Activated CD4-positive, CD25-positive, alpha-beta regulatory T cell treated with anti-CD3 and anti-CD28 coated beads, Interleukin-2, amount 50 U/mL, for 24 hours (primary cell): ENCODE results near the gene POMT1.

ENCODE experiments used
- ATAC-seq, 2 donors: fragments of 150-1000 bp; cut with Tn5 transposase; one replicate each; pipeline ENCODE4 v1.10.0; 2021; ENCODE audit warnings: mild to moderate bottlenecking in 1 of 2, moderate library complexity in 1 of 2

The POMT1 gene

DNA sequence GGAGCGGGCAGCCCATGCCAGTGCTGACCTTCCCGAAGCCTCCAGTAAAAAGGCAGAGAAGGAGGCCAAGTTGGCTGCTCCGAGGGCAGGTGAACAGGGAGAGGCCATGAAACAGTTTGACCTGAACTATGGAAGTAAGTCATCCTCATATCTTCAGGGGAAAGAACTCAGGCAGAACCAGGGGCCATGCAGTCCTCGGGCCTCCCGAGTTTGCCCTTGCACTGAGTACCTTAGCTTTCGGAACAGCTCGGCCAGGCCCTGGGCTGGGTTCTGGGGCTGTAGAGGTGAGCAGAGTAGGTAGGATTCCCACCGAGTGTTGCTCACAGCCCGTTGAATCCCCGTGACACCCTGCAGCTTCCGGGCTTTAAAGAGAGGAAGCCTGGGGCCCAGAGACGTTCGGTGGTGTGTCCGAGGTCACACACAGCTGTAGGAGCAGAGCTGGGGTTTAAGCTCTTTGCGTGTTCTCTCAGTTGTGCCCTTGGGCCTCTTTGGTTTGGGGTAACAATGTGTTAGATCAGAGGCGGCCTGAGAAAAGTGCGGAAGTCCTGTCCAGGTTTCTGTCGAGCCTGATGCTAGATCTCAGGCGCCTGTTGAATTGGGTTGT is 24.8 kb upstream of the POMT1 start:
- no peak for ATAC-seq

DNA sequence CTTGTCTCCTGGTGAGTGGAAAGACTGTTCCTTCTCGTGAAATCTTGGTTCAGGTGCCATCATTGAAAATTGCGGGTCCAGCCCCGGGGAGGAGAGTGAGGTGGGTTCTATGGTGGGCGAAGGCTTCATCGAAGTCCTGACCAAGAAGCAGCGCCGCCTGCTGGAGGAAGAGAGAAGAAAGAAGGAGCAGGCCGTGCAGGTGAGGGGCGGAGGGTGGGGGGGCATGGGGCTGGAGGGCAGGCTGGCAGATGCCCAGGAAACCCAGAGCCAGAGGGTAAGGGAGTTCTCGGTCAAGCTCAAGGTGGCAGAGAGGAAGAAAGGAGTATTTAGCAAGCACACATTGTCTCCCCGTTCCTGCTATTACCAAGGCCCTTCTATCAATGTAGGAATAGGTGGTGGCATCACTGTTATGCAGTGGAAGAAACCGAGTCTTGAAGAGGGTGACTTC is 24.3 kb upstream of the POMT1 start:
- ATAC-seq: peak; percentile 26 to 35

DNA sequence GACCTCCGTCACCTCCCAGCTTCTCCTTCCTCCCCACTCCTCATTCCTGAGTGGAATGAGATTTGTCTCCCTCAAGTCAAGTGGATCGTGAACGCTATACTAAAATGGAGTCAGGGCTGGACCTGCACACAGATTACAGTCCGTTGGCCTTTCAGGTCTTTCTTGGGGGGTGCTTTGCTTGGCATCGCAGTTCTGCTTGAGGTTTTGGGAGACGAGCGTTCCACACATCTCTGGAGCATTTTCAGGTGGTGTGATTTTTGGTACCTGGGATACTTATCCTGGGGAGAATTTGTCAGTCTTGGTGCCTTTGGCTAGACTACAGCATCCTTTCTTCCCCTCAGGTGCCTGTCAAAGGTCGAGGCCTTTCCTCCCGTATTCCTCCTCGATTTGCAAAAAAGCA is 23.8 kb upstream of the POMT1 start:
- no peak for ATAC-seq

DNA sequence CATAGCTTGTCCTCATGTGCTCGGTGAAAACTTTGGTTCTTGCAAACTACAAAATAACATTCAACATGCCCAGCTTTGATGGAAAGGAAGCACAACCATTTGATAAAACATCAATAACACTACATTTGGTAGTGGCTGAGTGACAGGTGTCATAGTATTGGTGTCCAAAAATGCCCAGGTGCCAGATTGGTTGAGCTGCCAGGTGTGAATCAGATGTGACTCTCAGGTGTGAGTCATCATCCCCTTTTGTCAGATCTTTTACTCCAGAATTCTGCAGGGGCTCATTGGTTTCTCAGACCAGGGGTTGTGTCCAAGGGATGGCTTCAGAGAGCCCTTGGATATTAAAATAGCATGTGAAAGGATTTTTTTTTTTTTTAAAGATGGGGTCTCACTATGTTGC is 22.5 kb upstream of the POMT1 start:
- ATAC-seq: peak in 1 of 2 donors; percentile 58

DNA sequence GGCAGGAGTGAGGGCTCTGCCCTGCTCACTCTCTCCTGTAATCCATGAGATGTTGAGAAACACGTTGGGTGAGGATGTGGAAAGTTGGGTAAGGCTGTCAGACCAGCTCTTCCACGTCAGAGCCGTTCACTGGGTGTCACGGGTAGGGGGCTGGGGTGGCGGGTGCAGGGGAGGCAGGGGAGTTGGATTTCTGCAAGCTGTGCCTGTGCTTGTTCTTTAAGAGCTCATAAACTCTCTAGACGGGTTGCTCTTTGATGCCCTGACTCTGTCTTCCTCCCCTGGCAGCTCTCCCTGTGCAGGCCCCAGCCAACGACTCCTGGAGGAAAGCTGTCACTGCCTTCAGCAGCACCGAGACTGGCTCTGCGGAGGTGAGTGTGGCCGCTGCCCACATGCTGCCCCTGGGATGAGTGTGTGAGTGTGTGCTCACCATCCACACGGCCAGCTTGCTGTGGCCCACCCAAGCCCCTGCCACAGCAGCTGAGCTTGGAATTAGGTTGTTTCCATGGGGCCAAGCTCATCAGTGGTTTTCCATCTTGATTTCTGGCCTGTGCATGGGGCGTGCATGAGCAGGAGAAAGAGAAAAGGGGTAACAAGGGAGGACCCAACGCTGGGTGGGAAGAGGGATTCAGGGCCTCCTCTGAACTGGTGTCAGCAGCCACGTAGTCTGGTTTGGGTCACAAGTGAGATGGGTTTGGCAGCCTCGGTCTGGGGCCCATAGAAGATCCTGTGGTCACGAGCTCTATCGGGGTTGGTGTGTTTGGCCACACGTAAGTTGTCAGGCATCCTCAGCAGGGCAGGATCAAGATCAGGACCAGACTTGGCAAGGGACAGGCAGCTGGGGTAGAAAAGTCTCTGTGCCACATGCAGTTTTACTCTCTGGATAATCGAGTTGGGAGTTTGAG is 21.0 kb upstream of the POMT1 start:
- ATAC-seq: no peak

DNA sequence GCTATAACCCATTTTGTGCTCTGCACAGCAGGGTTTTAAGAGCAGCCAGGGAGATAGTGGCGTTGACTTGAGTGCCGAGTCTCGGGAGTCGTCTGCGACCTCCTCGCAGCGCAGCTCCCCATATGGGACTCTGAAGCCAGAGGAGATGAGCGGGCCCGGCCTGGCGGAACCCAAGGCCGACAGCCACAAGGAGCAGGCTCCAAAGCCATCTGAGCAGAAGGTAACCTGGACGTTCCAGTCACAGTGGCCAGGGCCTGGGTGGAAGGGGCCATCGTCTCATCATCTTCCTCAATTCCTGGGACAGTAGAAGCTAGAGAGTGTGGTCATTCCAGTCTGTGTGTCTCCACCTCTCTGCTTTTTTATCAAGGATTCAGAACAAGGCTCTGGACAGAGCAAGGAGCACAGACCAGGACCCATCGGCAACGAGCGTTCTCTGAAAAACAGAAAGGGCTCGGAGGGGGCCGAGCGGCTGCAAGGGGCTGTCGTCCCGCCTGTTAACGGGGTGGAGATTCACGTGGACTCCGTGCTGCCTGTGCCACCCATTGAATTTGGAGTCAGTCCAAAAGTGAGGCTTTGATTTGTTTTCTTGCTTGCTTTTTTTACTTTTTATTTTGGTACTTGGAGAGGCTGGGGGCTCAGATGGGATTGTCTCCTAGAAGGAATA is 20.2 kb upstream of the POMT1 start:
- no peak for ATAC-seq

DNA sequence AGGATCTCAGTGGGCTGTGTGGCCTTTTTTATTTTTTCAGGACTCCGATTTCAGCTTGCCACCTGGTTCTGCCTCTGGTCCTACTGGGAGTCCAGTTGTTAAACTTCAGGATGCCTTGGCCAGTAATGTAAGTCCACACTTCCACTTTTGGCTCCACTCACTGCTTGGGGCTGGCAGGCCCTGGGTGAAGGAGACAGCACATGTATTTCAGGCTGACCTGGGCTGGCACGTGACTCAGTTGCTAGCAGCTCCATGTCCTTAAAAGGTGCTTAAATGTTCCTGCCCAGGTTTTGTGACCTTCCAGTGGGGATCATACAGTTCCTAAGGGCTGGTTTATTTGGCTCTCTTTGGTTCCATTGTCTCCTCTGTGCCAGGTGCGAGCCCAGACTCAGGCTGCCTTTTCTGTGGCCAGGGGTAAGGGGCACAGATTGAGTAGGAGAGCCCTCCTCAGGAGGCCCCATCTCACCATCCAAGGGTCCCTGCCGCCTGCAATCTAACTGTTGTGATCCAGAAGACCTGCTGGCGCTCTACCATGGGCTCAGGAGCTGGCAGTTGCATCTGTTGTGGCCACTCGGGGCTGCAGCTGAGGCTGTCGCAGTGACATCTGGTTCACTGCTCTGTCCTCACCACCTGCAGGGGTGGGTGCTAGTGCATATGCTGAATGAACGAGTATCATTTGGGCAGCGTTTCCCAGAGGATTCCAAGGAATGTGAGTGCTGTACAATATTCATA is 19.2 kb upstream of the POMT1 start:
- no peak for ATAC-seq

DNA sequence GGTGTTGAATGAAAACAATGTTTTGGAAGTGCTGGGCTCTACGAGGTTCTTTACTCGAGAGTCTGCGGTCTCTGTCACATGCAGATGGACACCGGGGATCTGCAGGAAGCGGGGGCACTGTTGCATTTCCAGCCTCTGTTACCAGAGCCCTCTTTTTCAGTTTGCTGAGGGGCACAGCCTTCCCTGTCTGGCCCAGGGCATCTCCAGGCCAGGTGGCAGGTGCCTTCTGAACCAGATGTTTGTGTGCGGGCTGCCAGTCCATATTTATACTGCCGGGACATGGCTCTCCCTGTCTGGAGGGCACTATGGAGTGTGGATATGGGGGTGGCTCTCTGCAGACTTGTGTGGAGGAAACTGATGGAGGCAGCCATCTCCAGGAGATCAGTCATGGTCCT is 18.7 kb upstream of the POMT1 start:
- no peak for ATAC-seq

DNA sequence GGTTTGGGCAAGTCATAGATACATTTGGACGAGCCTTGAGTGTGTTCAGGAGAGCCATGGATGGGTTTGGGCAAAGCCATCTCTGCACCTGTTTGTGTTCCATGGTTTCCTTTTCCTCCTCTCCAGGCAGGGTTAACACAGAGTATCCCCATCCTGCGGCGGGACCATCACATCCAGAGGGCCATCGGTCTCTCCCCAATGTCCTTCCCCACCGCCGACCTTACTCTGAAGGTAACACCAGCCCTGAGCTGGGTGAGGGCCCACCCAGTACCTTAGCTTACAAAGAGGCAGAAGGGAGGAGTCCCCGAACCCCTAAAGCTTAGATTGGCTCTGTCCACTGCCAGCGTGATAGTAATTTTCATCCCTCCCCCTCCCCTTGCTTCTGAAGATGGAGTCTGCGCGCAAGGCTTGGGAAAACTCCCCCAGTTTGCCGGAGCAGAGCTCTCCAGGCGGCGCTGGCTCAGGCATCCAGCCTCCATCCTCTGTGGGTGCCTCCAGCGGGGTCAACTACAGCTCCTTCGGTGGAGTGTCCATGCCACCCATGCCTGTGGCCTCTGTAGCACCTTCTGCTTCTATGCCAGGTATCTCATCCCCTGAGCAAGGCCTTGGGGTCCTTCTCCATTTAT is 18.0 kb upstream of the POMT1 start:
- ATAC-seq: no peak

DNA sequence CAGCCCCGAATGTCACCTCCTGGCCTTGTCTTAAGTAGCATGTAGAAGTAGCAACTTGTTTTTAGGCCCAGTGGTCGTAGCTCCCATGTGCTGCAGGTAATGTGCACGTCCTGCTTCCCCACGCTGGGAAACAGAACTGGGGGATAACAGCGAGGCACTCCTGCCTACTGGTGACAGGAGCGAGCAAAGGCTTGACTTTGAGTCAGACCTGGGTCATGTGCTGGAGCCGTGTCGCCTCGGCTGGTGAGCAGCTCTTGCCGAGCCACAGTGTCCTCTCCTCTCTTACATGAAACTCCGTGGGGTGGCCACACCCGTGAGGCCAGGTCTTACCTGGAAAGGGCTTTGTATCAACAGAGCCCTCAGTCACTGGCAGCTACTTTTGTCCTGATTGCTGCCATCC is 17.5 kb upstream of the POMT1 start:
- ATAC-seq: no peak

DNA sequence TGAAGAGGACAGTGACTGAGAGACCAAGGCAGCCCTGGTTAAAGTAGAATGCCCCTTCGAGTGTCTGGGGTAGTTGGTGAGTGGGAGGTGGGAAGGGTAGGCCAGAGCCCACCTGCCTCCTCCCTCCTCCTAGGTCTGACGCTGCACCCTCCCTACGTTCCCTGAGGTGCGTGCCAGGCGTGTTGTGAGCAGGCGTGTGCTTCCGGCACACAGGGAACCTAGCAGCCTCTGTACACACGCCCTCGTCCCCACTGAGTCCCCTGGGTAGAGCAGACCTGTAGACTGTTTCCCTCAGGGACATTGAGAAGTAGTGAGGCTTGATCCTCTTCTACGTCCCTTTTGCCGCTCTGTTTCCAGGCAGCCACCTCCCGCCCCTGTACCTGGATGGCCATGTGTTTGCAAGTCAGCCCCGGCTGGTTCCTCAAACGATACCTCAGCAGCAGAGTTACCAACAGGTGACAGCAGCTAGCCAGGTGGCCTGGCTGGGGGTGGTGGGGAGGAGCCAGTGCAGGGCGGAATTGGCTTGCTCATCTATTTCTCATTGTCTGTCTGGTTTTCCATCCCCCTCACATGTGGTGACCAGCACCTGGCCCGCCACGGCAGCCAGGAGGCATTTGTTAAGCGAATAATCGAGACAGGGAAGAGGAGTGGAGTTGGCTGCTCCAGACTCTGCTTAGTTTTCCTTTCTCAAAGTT is 16.8 kb upstream of the POMT1 start:
- ATAC-seq: no peak

DNA sequence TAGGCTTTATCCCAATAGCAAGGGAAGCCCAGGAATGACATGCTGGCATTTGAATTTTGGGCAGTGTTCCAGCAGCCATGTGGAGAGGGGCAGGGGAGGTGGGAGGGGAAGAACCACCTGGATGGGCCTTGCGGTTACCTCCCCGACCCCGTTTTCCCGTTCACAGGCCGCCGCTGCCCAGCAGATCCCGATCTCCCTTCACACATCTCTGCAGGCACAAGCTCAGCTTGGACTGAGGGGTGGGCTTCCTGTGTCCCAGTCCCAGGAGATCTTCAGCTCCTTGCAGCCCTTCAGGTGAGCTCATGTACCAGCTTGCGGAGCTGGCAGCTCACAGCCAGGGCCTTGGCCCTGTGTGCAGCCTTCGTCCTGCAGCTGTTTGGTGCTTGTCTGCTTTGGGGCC is 15.7 kb upstream of the POMT1 start:
- ATAC-seq: no peak

DNA sequence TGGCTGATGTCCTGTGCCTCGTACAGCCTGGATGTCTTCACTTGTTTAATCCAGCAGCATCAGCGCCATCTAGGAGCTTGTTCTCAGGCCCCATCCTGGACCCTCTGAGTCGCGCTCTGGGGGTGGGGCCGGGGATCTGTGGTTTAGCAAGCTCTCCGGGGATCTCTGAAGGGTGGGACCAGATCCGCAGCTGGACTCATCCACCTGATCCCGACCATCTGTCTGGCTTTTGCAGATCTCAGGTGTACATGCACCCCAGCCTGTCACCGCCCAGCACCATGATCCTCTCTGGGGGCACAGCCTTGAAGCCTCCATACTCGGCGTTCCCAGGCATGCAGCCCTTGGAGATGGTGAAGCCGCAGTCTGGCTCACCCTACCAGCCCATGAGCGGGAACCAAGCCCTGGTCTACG is 15.1 kb upstream of the POMT1 start:
- no peak for ATAC-seq

DNA sequence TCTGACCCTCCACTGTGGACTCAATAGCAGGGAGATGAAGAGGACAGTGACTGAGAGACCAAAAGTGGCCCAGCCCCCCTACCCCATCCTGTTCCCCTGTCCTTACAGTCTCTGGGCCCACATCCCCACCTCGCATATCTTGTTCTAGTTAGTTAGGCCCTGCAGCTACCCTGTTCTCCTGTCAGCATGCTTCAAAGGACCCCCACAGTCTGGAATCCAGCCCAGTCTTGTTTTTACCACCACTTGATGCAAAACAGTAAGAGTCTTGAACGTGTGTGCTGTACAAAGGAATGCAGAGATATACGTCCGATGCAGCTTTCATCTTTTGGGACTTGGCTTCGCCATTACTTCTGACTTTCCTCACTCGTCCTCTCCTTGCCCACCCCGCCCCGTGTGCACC is 12.2 kb upstream of the POMT1 start:
- no peak for ATAC-seq

DNA sequence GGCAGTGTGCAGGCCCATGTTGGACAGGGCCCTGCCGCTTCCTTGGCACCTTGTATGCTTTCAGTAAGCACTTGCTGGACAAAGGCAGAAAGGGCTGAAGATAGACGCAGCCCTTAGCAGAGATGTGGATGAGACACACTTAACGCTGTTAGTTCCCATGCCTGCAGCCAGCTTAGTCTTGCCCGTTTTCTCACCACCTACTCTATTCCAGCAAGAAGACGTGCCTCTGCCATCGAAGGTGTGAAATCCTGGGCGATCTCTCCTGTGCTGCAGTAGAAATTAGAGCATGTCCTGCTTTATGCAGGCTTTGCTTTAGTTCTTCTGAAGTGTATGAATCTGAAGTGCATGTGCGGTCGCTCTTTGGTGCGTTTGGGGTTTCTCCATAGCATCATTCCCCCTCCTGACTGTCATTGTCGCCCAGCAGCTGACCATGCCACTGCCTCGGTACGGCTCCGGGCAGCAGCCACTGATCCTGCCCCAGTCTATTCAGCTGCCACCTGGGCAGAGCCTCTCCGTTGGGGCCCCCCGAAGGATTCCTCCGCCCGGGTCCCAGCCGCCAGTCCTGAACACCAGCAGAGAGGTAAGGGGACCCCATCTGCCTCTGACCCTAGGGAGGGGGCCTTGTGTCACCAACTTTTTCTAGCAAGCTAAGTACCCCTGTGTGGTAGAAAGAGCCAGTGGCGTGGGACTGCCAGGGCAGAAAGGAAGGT is 11.6 kb upstream of the POMT1 start:
- no peak for ATAC-seq

DNA sequence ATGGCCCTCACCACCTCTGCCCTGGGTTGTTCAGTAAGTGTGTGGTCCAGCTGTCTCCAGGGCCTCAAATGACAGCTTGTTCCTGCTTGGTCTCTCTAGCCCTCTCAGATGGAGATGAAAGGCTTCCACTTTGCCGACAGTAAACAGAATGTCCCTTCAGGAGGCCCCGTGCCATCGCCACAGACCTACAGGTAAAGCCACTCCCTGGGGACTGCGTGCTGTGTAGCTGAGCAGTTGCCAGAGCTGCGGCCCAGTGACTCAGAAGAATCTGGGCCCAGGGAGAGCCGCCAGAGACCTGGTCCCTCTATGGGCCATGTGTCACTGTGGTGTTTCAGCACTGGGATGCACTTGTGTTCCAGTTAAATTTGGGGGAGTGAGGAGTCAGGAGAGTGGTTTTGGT is 10.6 kb upstream of the POMT1 start:
- no peak for ATAC-seq

DNA sequence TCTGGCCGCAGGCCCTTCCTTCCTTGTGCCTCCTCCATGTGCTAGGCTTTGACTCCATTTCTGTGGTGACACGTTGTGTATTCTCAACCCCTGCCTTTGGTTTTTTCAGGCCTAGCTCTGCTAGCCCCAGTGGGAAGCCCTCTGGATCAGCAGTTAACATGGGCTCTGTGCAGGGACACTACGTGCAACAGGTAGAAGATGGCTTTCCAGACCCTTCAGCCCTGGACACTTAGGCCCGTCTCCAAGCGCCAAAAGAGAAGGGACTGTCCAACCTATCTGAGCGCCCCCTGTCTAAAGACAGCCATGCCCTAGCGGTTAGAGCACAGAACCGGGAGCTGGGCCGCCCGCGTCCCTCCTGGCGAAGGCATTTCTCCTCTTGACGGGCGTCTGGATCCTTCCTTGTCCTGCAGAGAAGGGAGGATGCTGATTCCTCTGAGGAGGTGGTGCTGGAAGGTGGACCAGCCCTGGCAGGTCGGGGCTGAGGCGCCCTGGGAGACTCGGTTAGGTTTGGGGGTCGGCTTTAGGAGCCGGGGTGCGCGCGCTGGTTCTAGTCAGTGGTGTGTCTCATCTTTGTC is 8.3 kb upstream of the POMT1 start:
- no peak for ATAC-seq

DNA sequence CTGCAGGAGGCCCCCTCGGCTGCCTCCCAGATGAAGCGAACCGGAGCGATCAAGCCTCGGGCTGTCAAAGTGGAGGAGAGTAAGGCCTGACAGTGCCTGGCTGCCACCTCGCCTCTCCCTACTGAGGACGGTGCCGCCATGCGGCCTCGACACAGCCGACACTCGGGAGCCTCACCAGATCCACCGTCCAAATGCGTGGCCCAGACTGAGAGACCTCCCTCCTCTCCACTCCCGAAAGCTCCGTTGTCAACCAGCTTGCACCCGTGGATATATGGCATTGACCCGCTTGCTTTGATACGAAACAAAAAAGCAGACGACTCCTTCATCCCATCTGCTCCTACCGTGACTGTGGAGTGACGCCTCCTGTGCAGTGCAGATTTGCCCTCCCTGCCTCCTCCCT is 6.9 kb upstream of the POMT1 start:
- no peak for ATAC-seq

DNA sequence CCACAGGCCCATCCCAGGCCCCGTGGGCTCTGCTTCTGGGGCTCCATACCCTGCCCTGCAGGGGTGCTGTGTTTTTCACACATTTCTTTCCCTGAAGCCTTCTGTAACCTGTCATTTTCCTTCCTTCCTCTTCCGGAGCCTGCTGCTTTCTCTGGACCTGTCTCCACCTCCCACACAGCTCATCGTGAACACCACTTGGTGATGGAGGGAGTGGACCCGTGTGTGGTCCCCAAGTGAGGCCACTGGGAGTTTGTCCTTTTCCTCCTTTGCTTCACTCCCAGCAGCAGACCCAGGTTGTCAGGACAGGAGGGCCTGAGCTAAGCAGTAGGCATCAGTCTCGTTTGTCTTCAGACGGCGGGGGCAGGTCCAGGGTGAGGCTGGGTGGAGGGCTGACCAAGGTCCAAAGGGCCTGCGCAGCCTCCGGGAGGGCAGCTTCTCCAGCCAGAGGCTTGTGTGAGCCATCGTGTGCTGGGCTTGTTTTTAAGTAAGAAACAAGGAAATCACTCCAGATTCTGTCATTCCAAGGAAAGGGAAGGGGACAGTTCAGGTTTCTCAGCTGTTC is 5.8 kb upstream of the POMT1 start:
- ATAC-seq: no peak

DNA sequence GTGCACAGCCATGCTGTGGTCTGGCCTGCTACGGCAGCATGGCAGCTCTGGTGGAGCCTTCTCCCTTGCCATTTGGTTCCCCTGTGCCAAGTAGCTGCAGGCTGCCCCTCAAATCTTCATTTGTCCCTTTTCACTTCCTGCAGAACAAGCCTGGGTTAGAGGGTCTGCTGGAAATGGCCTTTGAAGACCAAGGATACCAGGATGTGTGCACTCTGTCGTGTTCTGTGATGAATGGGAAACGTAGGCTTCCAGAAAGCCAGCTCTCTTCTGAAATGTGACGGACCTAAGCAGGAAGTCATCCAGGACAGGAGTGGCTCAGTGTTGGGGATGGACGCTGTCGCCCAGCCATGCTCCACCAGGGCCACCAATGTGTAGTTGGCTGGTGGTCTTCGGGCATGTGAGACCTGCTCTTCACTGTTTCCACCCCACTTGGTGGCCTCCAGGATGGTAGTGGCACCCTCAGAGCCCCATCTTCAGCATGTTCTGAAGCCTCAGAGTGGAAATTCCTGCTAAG is 3.4 kb upstream of the POMT1 start:
- ATAC-seq: no peak
